Astrocyte (in vitro differentiated cells and primary cell): ENCODE data around the gene WDR47.

ENCODE experiments used
- EZH2 ChIP-seq: IDR thresholded peaks from 2 replicates; pipeline ENCODE4 v1.6.1; 2012; ENCODE audit warnings: mild to moderate bottlenecking, low read length, inconsistent platforms; ENCODE audit not compliant: insufficient read depth
- TF ChIP-seq, protein P1 (sequence below): IDR thresholded peaks from 2 replicates; pipeline ENCODE4 v1.5.1; 2011; ENCODE audit warnings: low read depth, mild to moderate bottlenecking, inconsistent platforms, low read length, moderate library complexity; ENCODE audit not compliant: insufficient read depth

GRCh38 chr1:109091078-109091838 lies 49.4 kb upstream of the WDR47 start:
- no peak for TF ChIP-seq EZH2
- TF ChIP-seq, protein P1, sequence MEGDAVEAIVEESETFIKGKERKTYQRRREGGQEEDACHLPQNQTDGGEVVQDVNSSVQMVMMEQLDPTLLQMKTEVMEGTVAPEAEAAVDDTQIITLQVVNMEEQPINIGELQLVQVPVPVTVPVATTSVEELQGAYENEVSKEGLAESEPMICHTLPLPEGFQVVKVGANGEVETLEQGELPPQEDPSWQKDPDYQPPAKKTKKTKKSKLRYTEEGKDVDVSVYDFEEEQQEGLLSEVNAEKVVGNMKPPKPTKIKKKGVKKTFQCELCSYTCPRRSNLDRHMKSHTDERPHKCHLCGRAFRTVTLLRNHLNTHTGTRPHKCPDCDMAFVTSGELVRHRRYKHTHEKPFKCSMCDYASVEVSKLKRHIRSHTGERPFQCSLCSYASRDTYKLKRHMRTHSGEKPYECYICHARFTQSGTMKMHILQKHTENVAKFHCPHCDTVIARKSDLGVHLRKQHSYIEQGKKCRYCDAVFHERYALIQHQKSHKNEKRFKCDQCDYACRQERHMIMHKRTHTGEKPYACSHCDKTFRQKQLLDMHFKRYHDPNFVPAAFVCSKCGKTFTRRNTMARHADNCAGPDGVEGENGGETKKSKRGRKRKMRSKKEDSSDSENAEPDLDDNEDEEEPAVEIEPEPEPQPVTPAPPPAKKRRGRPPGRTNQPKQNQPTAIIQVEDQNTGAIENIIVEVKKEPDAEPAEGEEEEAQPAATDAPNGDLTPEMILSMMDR = no peak
